Measurements from ENCODE around the gene CSNK1G1.
"Not testable (repeated sequence)": the region's sequence is repeated elsewhere in the genome, so short reads cannot be mapped to it uniquely, and the experiment has no call there.

Gene CSNK1G1

DNA sequence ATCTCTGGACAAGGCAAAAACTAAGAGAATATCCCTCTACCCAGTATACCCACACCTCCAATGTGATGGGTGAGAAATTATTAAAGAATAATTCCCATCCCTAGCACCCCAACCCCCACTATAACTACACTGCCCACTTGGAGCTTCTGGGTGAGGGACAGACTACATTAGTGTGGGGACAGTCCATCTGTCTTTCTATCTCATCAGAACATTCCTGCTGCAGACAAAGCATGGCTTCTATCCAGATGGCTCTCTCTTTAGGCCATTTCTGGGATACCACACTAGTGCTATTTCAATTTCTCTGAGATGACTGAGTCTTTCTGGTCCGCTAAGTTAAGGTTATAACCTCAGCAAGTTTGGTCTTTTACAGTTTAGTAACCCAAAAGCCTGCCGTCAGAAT lies 6.6 kb downstream of the CSNK1G1 start:
- DNase-seq, result no peak

GRCh38 chr15:64348455-64348854 lies 7.5 kb downstream of the CSNK1G1 start:
- DNase-seq, result no peak

- not testable (repeated sequence) for DNase-seq
These were observed 9.7 kb downstream of the CSNK1G1 start for GRCh38 chr15:64346242-64346641.

GRCh38 chr15:64344651-64345294 lies 11.2 kb downstream of the CSNK1G1 start:
- no peak for DNase-seq

- DNase-seq, result no peak
These were observed 12.1 kb downstream of the CSNK1G1 start for GRCh38 chr15:64343841-64344240.

DNA sequence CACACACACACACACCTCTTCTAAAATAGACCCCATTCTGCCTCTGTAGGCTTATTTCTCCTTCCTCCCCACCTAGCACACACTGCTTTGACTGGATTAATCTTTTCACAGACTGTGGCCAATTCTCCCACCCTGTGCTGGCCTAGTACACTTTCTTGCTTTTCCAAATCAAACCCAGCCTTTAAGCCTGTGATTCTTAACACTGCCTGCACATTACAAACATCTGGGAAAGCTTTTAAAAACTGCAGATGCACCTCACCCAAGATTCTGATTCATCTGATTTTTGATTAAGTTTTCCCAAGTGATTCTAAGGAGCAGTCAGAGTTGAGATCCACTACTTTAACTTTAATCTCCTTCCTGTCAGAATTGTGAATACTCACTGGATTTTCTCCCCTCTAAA lies 12.8 kb downstream of the CSNK1G1 start:
- DNase-seq, result no peak

DNA sequence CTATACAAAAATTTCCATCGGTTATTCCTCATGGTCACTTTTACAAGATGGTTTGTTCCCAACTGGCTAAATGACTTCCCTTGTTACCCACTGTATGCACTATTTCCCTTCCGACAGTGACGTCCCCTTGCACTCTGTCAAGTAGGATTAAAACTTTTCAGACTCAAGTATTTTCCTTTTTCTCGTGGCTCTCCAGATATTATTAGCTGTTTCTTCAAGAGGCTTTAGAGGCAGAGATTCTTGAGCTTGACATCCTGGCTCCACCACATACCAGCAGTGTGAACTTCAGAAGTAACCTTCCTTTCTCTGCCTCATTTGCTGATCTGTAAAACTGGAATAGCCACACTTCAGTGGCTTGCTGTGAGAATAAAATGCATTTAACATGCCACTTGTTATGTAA lies 14.0 kb downstream of the CSNK1G1 start:
- DNase-seq, result no peak

DNA sequence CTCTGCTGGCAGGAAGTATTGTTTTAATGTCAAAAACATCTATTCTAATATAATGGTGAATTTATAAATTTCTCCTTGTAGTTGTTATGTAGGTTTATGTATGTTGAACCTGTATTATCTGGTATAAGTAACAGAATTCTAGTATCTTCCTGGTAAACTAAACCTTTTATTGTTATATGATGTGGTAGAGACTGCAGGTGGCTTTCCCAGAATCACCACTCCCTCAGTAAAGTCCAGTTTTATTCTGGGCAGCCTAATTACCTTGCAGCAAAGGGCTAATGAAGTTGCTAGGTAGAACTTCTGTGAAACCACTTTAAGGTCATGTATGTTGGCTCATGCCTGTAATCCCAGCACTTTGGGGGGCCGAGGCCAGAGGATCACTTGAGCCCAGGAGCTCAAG lies 15.6 kb downstream of the CSNK1G1 start:
- DNase-seq, result no peak

GRCh38 chr15:64337761-64338160 lies 18.2 kb downstream of the CSNK1G1 start:
- no peak for DNase-seq

GRCh38 chr15:64333986-64334929 lies 21.7 kb downstream of the CSNK1G1 start:
- DNase-seq, result peak in 3 of 5 experiments; percentile 4 to 79 (median 46)

- DNase-seq, result peak in 1 of 5 experiments; percentile 69
These were observed 22.5 kb downstream of the CSNK1G1 start for GRCh38 chr15:64333516-64333915.

- DNase-seq, result not testable (repeated sequence)
These were observed 24.3 kb downstream of the CSNK1G1 start for GRCh38 chr15:64331668-64332067.

GRCh38 chr15:64326975-64327374 lies 29.0 kb downstream of the CSNK1G1 start:
- not testable (repeated sequence) for DNase-seq

GRCh38 chr15:64326458-64326857 lies 29.5 kb downstream of the CSNK1G1 start:
- DNase-seq, result not testable (repeated sequence)

DNA sequence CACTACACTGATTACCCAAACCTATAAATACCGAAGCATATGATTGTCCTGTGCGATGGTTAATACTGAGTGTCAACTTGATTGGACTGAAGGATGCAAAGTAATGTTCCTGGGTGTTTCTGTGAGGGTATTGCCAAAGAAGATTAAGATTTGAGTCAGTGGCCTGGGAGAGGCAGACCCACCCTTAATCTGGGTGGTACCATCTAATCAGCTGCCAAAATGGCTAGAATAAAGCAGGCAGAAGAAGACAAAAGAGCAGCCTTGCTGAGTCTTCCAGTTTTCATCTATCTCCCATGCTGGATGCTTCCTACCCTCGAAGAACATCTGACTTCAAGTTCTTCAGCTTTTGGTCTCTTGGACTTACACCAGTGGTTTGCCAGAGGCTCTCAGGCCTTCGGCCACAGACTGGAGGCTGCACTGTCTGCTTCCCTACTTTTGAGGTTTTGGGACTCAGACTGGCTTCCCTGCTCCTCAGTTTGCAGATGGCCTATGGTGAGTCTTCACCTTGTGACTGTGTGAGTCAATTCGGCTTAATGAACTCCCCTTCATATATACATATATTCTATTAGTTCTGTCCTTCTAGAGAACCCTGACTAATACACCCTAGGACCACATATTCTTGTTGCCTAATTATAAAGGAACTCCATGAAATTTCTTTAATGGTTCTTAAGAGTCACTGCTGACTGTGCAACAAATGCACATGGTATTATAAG lies 31.7 kb downstream of the CSNK1G1 start:
- DNase-seq, result no peak

DNA sequence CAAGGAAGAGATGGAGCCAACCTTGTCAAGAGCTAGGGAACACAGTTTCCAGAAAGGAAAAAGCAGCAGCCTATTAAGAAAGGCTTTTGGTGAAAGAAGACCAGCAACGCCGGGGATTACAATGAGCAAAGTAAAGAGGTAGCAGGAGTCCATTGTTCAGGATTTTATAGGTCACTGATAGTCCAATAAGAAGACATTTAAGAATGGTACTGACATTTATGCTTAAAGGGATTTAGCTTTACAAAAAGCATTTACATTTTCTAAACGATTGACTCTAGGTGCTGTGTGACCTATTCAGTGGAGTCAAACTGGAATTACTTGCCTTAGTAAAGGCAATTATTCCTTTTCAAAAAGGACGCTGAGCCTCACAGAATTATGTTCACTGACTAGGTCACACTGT lies 40.8 kb downstream of the CSNK1G1 start:
- DNase-seq, result no peak

GRCh38 chr15:64314456-64314855 lies 41.5 kb downstream of the CSNK1G1 start:
- no peak for DNase-seq

DNA sequence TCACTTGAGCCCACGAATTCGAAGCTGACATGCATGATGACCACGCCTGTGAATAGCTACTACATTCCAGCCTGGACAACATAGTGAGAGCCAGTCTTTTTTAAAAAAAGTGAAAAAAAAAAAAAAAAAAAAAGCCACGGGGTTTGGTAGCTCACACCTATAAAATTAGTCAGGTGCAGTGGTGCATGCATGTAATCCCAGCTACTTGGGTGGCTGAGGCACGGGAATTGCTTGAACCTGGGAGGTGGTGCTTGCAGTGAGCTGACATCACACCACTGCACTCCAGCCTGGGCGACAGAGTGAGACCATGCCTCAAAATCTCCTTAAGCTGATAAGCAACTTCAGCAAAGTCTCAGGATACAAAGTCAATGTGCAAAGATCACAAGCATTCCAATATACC lies 44.4 kb downstream of the CSNK1G1 start:
- DNase-seq, result no peak

- DNase-seq, result no peak
These were observed 45.9 kb downstream of the CSNK1G1 start for GRCh38 chr15:64310036-64310435.

GRCh38 chr15:64305261-64305660 lies 50.7 kb downstream of the CSNK1G1 start:
- no peak for DNase-seq

DNA sequence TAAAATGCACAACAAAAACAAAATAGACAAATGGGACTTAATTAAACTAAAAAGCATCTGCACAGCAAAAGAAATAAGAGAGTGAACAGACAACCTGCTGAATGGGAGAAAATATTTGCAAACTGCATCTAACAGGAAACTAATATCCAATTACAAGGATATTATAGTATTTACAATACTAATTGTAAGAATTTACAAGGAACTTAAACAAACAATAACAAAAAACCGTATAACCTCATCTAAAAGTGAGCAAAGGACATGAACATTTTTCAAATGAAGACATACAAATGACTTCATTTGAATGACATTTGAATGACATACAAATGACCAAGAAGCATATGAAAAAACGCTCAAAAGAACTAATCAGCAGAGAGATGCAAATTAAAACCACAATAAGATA lies 66.4 kb downstream of the CSNK1G1 start:
- no peak for DNase-seq

DNA sequence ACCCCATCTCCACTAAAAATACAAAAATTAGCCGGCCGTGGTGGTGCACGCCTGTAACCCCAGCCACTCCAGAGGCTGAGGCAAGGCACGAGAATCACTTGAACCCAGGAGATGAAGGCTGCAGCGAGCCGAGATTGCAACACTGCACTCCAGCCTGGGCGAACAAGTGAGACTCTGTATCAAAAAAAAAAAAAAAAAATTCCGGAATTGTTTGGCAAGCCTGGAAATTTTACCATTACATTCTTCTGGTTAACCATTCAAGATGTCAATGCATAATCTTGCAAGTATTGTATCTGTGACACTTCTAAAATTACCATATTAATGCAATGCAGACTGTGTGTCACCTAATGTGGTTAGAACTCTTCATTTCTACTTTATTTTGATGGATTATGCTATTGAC lies 67.0 kb downstream of the CSNK1G1 start:
- DNase-seq, result no peak

DNA sequence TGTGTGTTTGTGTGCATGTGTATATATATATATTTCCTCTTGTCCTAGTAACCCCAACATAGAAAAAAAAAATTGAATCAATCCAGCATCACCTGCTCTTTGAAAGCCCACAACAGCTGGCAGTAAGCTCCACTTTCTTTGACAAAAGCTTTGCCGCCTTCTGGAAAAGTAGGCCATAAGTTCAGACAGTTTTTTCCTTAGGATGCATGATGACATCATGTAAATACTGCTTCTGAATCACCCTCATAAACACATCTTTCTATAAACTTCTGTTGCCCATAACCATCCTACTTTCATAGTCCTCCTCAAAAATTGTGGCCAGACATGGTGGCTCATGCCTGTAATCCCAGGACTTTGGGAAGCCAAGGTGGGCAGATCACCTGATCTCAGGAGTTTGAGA lies 67.4 kb downstream of the CSNK1G1 start:
- DNase-seq, result no peak

Measured in T-helper 2 cell (primary cell).